Omental fat pad (tissue), 4 donors: Measurements from ENCODE around the gene SLC34A2. TPM values are rescaled to one million over a fixed set of nuclear protein-coding genes. Genes with fewer than 3 reads are reported as not detected.

Experiments used
- ATAC-seq: fragments of 150-250 bp; one replicate; pipeline ENCODE4 v1.9.1; 2016; ENCODE audit warnings: mild to moderate bottlenecking, moderate library complexity; ENCODE audit not compliant: low FRiP score
- DNase-seq: peaks from one replicate; pipeline ENCODE4 v3.0.0-alpha.2; 2019; ENCODE audit warnings: low spot score
- total RNA-seq, 4 donors: library from RNA; depleted of rRNA; stranded (reverse); fragments of >200 nt; gene quantifications; one replicate each; pipeline ENCODE4 v1.1.0, GENCODE V29; 2016
- TF ChIP-seq, protein P1 (sequence below), 3 donors: fragments of 450-650 bp; IDR thresholded peaks; one replicate each; pipeline ENCODE4 v1.5.1; 2016 to 2017; ENCODE audit warnings: antibody characterized with exemption in 3 of 3, mild to moderate bottlenecking in 3 of 3, moderate library complexity in 2 of 3

SLC34A2 gene
- total RNA-seq, 4 donors from 2014 or later = 0.19 TPM; not detected in 3

DNA sequence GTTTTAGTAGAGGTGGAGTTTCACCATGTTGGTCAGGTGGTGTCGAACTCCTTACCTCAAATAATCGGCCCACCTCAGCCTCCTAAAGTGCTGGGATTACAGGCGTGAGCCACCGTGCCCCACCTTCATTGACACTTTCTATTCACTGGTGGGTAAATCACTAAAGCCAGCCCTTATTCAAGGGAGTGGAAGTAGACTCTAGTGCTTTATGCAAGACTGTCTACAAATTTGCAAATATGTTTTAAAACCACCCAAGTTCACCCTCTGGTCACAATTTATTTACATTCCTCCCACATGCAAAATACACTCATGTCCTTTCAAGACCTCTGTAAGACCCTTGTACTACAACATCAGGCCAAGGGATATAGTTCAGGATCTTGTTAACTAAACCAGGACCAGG, 45.0 kb downstream of the SLC34A2 start:
- ATAC-seq = no peak
- DNase-seq = no peak
- TF ChIP-seq, protein P1, sequence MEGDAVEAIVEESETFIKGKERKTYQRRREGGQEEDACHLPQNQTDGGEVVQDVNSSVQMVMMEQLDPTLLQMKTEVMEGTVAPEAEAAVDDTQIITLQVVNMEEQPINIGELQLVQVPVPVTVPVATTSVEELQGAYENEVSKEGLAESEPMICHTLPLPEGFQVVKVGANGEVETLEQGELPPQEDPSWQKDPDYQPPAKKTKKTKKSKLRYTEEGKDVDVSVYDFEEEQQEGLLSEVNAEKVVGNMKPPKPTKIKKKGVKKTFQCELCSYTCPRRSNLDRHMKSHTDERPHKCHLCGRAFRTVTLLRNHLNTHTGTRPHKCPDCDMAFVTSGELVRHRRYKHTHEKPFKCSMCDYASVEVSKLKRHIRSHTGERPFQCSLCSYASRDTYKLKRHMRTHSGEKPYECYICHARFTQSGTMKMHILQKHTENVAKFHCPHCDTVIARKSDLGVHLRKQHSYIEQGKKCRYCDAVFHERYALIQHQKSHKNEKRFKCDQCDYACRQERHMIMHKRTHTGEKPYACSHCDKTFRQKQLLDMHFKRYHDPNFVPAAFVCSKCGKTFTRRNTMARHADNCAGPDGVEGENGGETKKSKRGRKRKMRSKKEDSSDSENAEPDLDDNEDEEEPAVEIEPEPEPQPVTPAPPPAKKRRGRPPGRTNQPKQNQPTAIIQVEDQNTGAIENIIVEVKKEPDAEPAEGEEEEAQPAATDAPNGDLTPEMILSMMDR (IDR thresholded peaks at IDR 0.05) = no peak

DNA sequence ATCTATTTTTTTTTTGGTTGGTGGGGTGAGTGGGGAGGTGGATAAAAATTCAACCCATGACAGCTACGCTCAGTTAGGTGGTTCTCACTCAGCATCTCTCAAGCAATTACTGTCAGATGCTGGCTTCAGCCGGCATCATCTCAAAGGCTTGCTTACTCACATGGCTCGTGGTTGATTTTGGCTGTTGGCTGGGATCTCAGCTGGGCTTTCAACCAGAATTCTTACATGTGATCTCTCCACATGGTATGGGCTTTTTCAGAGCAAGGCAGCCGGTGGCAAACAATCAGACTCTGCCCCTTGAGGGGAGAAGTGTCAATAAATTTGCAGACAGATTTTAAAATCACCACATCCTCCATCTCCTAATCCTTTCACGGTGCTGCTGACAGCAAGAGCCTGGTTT, 47.2 kb downstream of the SLC34A2 start:
- ATAC-seq (no peak), DNase-seq (no peak)
- TF ChIP-seq, protein P1 (IDR thresholded peaks at IDR 0.05) = no peak

DNA sequence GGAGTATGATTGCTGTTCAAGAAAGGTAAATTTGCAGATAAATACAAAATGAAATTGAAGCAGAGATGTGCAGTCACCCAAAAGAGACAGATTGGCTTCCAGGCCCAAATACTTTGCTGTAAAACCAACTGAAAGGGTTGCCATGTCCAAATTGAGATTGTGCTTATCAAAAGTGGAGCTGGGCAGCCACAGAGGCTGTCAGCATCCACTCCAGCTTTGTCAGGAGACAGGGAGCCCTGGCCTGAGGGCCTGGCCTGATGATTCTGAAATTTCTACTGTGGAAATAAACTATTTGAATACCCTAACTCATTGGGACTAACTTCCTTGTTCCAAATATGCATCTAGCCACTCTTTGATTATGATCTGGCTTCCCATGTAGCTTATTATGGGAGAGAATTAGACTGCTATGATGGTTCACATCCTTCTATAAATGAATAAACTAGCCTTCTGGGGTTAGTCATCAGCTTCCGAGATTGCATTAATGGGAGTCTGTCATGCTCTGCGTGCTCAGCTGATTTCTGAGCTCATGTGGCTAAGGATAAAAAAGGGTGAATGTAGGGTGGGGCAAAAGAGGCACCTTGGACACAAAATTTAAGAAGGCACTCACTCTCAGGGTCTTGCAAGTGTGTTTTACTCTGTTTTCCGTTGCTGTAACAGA, 48.2 kb downstream of the SLC34A2 start:
- TF ChIP-seq, protein P1 (IDR thresholded peaks at IDR 0.05) = no peak
- no peak for DNase-seq
- no peak for ATAC-seq

- no peak for DNase-seq
- ATAC-seq = no peak
- TF ChIP-seq, protein P1 (IDR thresholded peaks at IDR 0.05) = no peak
Observed at GRCh38 chr4:25704516-25704915, 48.9 kb downstream of the SLC34A2 start.

GRCh38 chr4:25710637-25711036, 55.0 kb downstream of the SLC34A2 start:
- ATAC-seq (no peak), DNase-seq (no peak)

DNA sequence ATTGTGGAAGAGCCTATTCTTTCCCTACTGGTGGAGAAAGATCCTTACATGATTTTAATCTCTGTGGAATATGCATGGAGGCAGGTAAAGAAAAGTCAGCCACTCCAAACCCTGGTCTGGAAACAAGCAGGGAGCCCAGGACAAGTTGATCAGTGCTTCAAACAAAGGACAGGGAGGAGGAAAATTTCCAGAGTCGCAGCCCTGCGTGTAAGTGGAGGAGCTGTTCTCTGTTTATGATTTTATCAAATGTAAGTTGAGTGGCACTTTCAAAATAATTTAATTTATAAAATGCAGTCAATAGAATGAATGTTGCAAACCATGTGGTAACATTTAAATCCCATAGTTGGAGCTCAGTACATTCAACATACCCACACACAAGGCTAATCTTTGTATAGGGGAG, 57.0 kb downstream of the SLC34A2 start:
- TF ChIP-seq, protein P1 (IDR thresholded peaks at IDR 0.05) = no peak
- no peak for ATAC-seq

More at GRCh38 chr4:25710637-25711036, 55.0 kb downstream of the SLC34A2 start:
- TF ChIP-seq, protein P1 (IDR thresholded peaks at IDR 0.05) = no peak

DNA sequence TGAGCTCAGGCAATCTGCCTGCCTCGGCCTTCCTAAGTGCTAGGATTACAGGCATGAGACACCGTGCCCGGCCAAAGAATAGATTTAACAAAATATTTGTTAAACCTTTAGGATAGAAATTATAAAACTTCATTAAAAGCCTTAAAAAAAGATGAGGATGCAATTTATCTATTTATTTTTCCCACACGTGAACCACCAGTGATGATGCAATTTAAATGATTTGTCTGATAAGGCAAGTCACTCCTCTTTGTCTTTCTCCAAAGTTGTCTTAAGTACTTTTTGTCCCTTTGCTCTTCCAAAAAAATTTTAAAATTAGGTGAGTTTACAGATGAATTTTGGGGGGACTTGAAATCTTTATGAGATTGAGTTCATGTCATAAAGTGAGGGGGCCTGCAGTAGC, 58.2 kb downstream of the SLC34A2 start:
- TF ChIP-seq, protein P1 (IDR thresholded peaks at IDR 0.05) = no peak
- DNase-seq (no peak), ATAC-seq (no peak)

More for the DNA sequence above, 57.0 kb downstream of the SLC34A2 start:
- no peak for DNase-seq
